CD1c-positive myeloid dendritic cell (primary cell): Measurements from ENCODE around the gene FCHO2.
"Not testable (repeated sequence)": the region's sequence is repeated elsewhere in the genome, so short reads cannot be mapped to it uniquely, and the experiment has no call there.

Source experiments
- DNase-seq: peaks from one replicate; pipeline ENCODE4 v3.0.0-alpha.2; 2016; ENCODE audit errors: extremely low spot score

The FCHO2 gene, protein sequence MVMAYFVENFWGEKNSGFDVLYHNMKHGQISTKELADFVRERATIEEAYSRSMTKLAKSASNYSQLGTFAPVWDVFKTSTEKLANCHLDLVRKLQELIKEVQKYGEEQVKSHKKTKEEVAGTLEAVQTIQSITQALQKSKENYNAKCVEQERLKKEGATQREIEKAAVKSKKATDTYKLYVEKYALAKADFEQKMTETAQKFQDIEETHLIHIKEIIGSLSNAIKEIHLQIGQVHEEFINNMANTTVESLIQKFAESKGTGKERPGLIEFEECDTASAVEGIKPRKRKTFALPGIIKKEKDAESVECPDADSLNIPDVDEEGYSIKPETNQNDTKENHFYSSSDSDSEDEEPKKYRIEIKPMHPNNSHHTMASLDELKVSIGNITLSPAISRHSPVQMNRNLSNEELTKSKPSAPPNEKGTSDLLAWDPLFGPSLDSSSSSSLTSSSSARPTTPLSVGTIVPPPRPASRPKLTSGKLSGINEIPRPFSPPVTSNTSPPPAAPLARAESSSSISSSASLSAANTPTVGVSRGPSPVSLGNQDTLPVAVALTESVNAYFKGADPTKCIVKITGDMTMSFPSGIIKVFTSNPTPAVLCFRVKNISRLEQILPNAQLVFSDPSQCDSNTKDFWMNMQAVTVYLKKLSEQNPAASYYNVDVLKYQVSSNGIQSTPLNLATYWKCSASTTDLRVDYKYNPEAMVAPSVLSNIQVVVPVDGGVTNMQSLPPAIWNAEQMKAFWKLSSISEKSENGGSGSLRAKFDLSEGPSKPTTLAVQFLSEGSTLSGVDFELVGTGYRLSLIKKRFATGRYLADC

DNA sequence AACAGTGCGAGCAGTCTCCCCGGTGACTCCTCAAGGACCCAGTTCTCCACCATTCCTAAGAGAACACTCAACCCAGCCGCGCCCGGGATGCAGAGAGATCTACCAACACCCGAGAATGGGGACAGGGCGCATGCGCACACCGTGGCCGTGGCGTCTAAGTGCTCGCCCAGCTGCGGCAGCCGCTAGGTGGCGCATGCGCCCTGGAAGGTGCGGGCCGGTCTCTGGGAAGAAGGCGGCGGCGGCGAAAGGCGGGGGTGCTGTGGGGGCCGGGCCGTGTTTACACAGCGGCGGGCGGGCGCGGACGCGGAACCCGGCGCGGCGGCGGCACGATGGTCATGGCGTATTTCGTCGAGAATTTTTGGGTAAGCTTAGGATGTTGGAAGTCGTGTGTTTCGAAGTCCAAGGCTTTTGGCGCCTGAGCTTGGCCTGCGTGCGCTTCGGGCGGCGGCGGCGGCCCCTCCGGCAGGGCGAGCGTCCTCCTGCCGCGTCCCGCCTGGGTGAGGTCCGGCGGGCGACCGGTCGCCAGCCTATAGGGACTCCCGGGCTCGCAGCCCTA, at the start of gene FCHO2:
Gene FCHO2 (plus strand): TSS at position 274 of the 556 bp plus-strand sequence. CDS start 56 bp downstream, at position 330.
- peak; percentile 98 for DNase-seq

DNA sequence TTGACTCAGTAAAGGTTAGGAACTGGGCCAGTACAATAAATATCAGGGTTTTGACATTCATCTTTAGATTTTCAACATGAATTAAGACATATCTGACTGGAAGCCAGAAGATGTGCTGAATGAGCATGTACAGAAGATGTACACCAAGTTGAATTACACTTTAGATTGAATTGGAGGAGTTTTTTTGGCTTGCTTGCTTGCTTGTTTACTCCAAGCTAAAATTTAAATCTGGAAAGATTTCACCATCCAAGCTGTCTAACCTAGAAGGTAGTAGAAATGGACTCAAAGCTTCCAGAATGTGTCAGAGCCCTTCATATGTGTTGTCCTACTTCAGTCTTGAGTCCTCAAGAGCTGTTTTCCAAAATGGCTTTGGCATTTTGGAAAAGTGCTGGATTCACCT, 49.0 kb upstream of the FCHO2 start:
- DNase-seq, result no peak

DNA sequence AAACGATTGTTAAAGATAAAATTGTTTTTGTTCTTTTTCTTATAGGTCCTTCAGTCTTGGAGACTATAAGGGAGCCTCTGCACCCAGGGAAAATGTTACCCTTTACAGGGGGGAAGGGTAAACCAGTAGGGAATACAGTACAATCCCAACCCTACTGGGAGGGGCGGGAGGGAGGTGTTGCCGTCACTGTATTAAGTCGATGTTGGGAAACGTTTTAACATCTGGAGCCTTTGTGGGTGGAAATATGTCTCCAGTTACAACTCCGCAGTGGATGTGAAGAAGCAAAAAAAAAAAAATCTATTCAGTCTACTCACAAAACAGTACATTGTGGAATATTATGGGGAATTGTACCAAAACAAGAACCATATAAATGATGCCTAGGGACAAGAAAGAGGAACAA, 47.2 kb upstream of the FCHO2 start:
- DNase-seq, result no peak

DNA sequence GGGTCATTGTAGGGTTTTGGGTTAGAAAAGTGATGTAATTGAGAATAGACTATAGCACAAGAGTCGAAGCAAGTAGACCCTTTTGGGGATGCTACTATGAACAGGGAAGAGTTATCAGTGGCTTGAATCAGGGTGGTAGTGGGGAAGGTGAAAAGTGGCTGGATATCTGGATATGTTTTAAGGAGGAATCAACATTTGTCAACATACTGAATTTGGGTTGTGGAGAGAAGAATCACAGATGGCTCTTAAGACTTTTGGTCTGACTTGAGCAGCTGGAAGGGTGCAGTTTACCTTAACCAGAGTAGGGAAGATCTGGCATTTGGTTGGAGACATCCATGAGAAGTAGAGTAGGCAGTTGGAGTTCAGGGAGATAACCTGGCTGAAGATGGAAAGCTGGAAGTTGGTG, 38.5 kb upstream of the FCHO2 start:
- no peak for DNase-seq

DNA sequence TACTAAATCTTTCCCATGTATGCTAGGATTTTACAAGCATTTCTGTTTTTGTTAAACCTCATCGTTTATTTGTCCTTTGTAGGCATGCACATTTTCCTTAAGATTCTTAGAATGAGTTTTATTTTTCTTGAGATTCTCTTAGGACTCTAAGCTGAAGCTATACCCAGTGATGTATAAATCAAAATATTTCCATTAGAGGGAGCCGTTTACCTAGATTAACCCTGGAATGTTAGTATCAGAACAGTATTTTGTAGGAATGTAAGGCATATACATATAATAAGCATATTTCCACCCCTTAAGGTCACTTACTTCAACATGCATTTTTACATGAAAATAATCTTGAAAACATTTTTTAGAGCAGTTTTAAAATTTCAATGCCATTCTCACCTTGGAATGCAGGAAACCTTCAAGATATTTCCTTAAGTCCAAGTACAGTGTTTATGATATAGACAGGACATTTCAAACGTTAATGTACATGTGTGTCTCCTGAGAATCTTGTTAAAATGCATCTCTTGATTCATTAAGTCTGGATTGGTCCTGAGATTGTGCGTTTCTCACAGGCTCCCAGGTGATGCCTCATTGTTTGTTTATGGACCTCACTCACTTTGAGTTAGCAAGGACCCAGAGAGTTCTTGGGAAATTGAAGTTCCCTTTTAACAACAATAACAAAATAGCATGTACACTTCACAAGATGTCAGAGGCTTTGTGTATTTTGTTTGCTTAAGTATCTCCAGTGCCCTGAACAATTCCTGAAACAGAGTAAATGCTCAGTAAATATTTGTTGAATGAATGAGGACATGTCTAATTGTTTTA, 34.9 kb upstream of the FCHO2 start:
- peak; percentile 56 for DNase-seq

DNA sequence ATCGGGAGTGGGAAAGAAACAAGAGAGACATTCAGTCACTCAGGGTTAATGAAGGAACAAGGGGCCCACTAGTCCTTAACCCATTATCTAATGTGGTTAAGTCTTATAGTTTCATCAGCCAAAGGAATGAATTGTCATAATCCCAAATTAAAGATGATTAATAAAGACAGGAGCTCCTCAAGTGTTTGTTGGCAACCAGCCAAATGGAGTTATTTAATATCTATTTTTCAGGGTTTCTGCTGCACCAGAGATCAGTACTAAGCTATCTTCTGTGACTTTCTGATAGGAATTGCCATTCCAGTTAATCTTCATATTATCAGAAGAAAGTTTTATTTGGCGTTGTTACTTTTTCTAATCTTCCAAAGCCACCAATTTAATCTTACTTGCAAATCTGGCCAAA, 34.0 kb upstream of the FCHO2 start:
- no peak for DNase-seq

DNA sequence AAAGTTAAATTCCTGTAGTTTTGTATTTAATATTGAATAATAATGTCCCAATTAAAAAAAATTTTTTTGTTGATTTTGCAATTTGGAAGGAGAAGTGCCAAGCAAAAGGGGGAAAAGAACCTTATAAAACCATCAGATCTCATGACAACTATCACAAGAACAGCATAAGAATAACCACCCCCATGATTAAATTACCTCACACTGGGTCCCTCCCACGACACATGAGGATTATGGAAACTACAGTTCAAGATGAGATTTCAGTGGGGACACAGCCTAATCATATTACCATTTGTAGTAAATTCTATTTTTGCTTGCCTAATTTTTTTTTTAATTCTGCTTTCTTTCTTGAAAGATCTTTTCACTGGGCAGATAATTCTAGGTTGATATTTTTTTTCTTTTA, 33.4 kb upstream of the FCHO2 start:
- DNase-seq, result no peak

DNA sequence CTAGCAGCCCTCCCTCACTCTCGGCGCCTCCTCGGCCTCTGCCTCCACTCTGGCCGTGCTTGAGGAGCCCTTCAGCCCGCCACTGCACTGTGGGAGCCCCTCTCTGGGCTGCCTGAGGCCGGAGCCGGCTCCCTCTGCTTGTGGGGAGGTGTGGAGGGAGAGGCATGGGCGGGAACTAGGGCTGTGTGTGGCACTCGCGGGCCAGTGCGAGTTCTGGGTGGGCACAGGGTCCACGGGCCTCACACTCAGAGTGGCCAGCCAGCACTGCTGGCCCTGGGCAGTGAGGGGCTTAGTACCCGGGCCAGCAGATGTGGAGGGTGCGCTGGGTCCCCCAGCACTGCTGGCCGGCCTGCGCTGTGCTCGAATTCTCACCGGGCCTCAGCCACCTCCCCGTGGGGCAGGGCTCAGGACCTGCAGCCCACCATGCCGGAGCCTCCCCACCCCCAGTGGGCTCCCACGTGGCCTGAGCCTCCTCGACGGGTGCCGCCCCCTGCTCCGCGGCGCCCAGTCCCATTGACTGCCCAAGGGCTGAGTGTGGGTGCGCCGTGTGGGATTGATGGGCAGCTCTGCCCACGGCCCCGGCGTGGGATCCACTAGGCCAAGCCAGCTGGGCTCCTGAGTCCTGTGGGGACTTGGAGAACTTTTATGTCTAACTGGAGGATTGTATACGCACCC, 30.4 kb upstream of the FCHO2 start:
- no peak for DNase-seq

DNA sequence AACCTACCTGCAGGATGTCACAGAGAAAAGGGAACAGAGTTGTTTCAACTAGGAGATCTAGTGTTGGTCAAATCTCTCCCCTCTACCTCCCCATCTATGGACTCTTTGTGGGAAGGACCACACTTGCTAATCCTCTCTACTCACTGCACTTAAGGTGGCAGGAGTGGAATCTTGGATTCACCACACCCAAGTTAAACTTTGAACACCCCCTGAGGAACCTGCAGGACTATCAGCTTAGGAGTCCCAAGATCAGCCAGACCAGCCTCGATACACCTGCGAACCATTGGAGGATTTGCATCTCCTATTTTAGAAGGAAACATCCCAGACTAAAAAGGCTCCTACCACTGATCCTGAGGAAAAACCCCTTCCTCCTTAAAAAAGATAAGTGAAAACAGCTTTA, 23.2 kb upstream of the FCHO2 start:
- not testable (repeated sequence) for DNase-seq

DNA sequence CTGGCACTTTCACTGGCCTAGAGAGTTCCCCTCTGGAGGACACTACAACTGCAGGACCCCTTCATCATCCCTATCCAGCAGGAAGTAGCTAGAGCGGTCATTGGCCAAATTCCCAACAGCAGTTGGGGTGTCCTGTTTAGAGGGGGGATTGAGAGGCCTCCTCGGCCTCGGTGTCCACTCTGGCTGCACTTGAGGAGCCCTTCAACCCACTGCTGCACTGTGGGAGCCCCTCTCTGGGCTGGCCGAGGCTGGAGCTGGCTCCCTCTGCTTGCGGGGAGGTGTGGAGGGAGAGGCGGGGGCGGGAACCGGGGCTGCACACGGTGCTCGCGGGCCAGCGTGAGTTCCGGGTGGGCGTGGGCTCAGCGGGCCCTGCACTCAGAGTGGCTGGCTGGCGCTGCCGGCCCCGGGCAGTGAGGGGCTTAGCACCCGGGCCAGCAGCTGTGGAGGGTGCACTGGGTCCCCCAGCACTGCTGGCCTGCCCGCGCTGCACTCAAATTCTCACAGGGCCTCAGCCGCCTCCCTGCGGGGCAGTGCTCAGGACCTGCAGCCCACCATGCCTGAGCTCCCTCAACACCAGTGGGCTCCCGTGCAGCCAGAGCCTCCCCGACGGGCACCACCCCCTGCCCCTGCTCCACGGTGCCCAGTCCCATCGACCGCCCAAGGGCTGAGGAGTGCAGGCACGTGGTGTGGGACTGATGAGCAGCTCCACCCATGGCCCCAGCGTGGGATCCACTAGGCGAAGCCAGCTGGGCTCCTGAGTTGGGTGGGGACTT, 20.7 kb upstream of the FCHO2 start:
- DNase-seq, result not testable (repeated sequence)

DNA sequence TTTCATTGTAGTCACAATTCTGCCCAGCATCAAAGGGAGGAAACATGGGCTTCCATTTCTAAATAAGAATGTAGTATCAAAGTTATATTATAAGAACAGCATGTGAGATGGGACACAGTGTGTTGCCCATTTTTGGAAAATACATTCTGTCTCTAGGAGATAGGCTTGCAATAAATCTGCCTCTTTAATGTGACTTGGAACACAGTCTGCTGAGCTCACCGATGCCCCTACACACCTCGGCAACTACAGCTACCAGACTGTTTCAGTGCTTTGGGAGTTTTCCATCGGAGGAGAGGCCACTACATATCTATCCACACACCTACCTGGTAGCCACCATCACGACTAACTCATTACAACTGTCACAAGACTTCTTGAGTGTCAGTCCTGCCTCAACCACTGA, 18.9 kb upstream of the FCHO2 start:
- no peak for DNase-seq

DNA sequence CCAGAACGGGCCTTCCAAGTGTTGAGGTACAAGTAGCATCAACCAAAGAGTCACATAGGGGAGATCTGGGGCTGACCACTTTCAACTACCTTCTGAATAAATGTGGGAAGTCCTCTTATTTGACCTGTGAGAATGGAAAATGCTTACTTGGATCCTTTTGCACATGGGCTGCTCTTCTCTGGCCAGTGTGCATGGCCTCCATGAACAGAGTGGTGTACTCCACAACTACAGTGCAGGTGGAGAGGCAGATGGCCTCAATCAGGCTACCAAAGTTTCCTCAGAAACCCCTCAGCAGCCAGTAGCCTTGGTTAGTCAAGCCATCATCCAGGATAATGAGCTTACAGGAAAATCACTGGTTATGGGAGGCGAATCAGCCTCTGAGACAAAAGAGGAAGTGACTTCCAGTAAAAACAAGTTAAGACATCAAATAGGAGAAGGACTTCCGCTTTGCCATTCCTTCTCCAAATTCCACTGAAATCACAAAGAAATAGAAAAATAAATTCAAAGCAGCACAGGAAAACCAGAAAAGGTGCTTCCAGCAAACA, 18.3 kb upstream of the FCHO2 start:
- peak; percentile 71 for DNase-seq

DNA sequence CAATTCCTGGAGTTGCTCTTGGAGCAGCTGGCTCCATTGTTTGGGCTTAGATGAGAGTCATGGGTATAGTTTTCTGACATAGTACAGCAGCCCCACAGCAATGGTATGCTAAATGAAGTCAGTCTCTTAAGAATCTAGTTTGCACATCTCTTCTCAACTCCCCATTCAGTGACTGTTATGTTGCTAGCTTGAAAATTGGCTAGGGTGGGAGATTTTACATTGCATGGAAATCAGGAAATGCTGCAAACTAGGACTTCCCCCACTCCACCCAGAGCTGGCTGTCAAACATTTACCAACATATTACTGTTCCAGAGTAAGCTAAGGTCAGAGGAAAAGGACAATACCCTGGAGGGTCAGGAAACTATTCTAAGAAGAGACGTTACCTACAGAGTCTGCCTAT, 17.6 kb upstream of the FCHO2 start:
- peak; percentile 49 for DNase-seq

DNA sequence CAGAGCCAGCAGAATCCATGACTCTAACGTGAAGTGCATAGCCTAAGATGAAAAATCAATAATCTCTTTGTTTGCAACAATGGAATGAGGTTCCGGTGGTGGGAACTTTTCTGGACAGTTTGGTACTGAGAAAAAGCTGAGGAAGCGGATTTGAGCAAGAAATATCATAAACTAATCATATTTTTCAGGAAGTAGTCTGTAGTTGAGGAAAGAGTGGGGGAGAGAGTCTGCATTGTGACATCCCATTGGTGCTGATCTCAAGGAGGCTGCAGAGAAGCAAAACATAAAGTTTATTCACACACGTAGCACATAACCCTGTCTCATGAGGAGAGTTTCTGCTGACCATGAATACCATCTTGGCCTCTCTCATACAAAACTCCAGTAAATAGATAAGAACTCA, 15.8 kb upstream of the FCHO2 start:
- DNase-seq, result peak; percentile 72

DNA sequence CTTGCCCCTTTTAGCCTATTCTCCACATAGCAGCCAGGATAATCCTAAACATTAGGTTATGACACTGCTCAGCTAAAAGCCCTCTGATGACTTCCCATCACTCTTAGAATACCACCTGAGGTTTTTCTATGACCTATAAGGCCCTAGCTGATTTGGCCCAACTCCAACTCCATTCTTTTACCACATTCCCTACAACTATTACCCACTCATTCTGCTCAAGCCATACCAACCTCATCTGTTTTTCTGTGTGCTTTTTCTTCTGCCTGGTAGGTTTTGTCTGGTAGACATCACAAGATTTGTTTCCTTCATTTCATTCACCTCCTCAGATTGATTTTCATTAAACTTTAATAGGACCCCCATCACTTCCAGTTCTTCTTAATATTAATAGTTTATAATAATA, 12.5 kb upstream of the FCHO2 start:
- no peak for DNase-seq

DNA sequence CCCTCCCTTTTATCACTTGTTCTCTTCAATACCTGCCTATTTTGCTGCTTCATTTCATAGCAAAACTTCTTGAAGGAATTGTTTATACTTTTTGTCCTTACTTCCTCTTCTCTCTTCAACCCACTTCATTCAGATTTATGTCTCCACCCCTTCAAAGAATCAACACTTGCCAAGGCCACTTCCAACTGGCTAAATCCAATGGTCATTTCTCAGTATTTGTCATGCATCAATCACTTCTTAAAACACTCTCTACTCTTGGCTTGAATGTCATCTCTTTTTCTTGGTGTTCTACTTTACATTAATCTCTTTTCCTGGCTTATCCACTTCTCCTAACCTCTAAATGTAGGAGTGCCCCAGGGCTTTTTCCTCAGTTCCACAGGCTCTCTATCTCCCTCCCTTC, 8.3 kb upstream of the FCHO2 start:
- DNase-seq, result peak; percentile 40

DNA sequence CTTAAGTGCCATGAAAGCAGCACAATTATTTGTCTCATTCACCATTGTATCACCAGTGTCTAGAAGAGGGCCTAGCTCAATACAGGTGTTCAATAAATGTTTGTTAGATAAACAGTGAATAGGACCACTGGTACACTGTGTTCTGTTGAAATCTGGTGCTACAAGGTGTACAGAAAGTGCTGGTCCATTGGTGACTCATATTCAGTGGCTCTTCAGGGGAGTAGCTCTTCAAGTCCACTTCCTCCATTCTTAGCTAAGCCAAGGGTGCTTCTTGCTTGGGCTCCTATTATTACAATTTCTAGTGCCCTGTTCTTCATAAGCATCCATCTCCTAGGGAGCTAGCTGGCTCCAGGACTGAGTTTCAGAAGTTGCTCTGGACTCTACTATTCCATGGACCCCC, 6.4 kb upstream of the FCHO2 start:
- peak; percentile 36 for DNase-seq

DNA sequence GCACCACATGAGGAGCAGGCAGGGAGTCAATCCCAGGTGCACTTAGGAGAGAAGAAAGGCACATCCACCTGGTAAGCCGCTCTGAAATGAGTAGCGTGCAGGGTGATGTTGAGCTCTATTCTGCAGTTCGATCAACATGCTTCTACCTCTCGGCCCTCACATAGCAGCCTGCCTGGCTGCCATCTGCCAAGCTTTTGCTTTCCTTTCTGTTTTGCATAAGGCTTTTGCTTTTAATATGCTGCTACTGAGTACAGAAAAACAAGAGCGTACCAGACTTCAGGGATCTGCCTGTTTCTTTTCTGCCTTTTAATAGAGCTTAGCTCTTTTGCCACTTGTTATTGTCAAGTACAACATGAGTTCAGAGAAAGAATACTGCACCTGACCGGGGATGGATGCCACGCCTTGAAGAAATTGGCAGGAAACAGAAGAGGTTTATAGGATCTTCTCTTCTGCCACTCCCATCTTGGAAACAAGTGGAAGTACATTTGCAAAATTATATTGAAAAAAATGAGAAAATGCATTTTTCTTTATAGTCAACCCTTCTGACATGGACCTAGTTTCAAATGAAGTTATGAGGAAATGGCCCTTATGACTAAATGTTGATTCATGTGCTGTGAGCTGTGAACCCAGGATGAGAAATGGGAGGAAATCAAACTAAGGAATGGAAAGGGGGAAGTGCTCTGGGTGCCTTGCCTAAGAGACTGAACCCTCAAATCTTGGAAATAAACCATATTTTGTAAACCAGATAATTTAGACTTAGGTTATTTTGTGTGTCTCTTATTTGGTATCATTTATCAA, 4.0 kb upstream of the FCHO2 start:
- DNase-seq, result peak; percentile 89

DNA sequence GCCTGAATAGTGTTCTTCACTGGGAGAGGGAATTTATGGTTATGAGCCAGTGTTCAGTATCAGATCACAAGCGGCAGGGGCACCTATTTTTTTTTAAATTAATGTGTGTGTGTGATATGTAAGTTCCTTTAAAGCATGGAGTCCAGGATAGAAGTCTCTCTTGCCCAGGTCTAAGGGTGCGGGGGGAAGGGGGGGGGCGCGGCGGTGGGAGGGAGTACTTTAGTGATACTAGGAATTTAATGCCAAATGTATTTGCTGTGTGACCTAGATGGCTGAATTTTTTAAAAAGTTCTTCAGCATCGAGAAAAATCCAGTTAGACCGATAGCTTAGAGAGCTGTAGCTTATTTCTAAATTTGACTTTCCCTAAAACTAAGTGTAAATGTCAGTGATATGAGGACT, 1.5 kb upstream of the FCHO2 start:
- DNase-seq, result no peak
